Heart left ventricle (tissue), 16 donors: ENCODE results near the gene SDHAF4. TPM values are rescaled to one million over a fixed set of nuclear protein-coding genes. Genes with fewer than 3 reads are reported as not detected.

Experiments used
- ATAC-seq, 4 donors: fragments of 200-7000 bp; cut with Tn5 transposase; one replicate each; pipeline ENCODE4 v1.9.1; 2020 to 2022; ENCODE audit warnings: moderate library complexity in 4 of 4, mild to moderate bottlenecking in 3 of 4, moderate number of reproducible peaks in 1 of 4
- DNase-seq, 5 donors: peaks; one replicate each; pipeline ENCODE4 v3.0.0-alpha.2; 2020
- H3K27ac ChIP-seq, 12 donors: fragments of 200-600 bp; sonication (generic) in 4 of 12; one replicate each; pipeline versions ENCODE4 v1.5.0 to v1.8.0; 2016 to 2022; ENCODE audit warnings: mild to moderate bottlenecking in 2 of 12
- H3K27me3 ChIP-seq, 9 donors: fragments of 200-600 bp; sonication (generic) in 2 of 9; one replicate each; pipeline versions ENCODE4 v1.5.1 to v1.8.0; 2016 to 2022; ENCODE audit warnings: mild to moderate bottlenecking in 3 of 9
- H3K36me3 ChIP-seq, 9 donors: fragments of 200-600 bp; sonication (generic) in 2 of 9; one replicate each; pipeline versions ENCODE4 v1.5.0 to v1.8.0; 2018 to 2022; ENCODE audit warnings: mild to moderate bottlenecking in 2 of 9
- H3K4me1 ChIP-seq, 12 donors: fragments of 200-600 bp; sonication (generic) in 4 of 12; one replicate each; pipeline versions ENCODE4 v1.5.0 to v1.8.0; 2016 to 2022; ENCODE audit warnings: mild to moderate bottlenecking in 3 of 12
- H3K4me3 ChIP-seq, 12 donors: fragments of 200-600 bp; sonication (generic) in 4 of 12; one replicate each; pipeline versions ENCODE4 v1.5.0 to v1.8.0; 2017 to 2022; ENCODE audit warnings: mild to moderate bottlenecking in 9 of 12, moderate library complexity in 4 of 12
- H3K9me3 ChIP-seq, 12 donors: fragments of 200-600 bp; sonication (generic) in 4 of 12; one replicate each; pipeline versions ENCODE4 v1.5.0 to v1.8.0; 2016 to 2022; ENCODE audit warnings: mild to moderate bottlenecking in 1 of 12
- POLR2A ChIP-seq, 2 donors: fragments of 450-650 bp; IDR thresholded peaks; one replicate each; pipeline ENCODE4 v1.6.1; 2017; ENCODE audit warnings: antibody characterized with exemption in 2 of 2, mild to moderate bottlenecking in 2 of 2, moderate library complexity in 2 of 2
- WGBS, 4 donors: extraction: QIAGEN DNeasy Blood & Tissue Kit in 2 of 4; methylation state at CpG; one replicate each; pipeline versions ENCODE4 v1.1.5 to v1.1.7; 2013 to 2018; 5-methylcytosine and 5-hydroxymethylcytosine counted together
- intact Hi-C, 10 donors: fragments of 100-400 bp; cut with DNase I; formaldehyde crosslinking; loops; one replicate each; pipeline versions ENCODE4 v1.11.1 to v1.14.2; 2022
- polyA plus RNA-seq, 2 donors: library from polyadenylated mRNA; stranded (reverse); fragments of 200-250 nt; gene quantifications; one replicate each; pipeline ENCODE4 v1.2.3, GENCODE V29; 2013
- total RNA-seq, 9 donors: library from RNA; depleted of rRNA in 2 of 9; stranded (reverse); fragments of >200 nt in 2 of 9; fragmentation: NEBNext Ultra II Directional in 3 of 9; extraction: Animal tissue kit (Norgen Biotek cat#: 25700) in 3 of 9; gene quantifications; one replicate each; pipeline versions ENCODE4 v1.1.0 to v1.2.4, GENCODE V29; 2016 to 2023
- TF ChIP-seq, protein P1 (sequence below), 12 donors: fragments of 200-600 bp; sonication (generic) in 4 of 12; IDR thresholded peaks; one replicate each; pipeline versions ENCODE4 v1.5.0 to v1.8.0; 2018 to 2022; ENCODE audit warnings: antibody characterized with exemption in 12 of 12, mild to moderate bottlenecking in 5 of 12
- donor health status: ischemic (EF 13 %, LVEDD 7.1; RV severe dilation, severe dysfunction).
- donor health status: healthy with polysubstance abuse.
- donor health status: DM: no; HTN: yes; CAD: no.
- donor health status: DM: no; HTN: no; CAD: no.
- donor health status: ischemic (EF 25% LVEDD 6.9; RV normal size, moderate dysfunction).
- donor health status: ischemic (EF 25% LVEDD 5.7; RV mildly dilated, moderate dysfunction).
- donor health status: healthy.
- donor health status: DM: yes; HTN: yes; CAD: no.
- donor health status: ischemic (EF 35%, LVEDD 5.7; RV mildly dilated, moderate dysfunction).
- donor health status: nonischemic (EF 11% LVEDD 7.7; RV severe dilation, severe dysfunction).
- donor health status: DM: yes; HTN: yes; CAD: no.
- donor health status: PGD.
- donor health status: ischemic (EF 29% LVEDD 5.4; RV normal size, mild dysfunction).
- donor health status: nonischemic (EF 23%, LVEDD 6.1; RV moderate dilation, normal function).

SDHAF4 gene
- total and polyA plus RNA-seq, 11 donors, result 7.4 to 32.5 (median 14.3) TPM

DNA sequence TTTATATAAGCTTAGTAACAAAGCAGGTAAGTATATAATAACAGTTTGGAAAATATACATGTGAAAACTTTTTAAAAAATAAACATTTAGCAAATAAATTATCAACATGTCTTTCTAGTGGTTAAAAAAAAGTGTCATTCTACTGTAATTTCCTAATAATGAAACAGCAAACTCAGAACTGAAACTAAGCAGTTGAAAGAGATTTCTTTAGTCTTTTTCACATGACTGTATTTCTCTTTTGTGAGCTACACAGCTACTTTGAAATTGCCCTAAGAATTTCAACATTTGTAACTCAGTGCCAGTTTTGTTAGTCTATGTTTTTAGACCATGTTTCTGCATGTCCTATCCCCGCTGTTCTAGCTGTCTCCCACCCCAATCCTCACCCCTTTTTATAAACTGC lies 28.4 kb upstream of the SDHAF4 start:
- peaks cover 0 to 80% (median 16%) of the 10 kb centered on the region in 9 donors for H3K36me3 ChIP-seq
- no peak for DNase-seq
- peaks cover 0 to 6% (median 0%) of the 10 kb centered on the region in 12 donors for H3K4me1 ChIP-seq
- peak overlapping the region in 1 of 12 donors; percentile 6 for H3K27ac ChIP-seq
- intact Hi-C loops, result no loop called here
- H3K9me3 ChIP-seq, result no peaks in the 10 kb centered on the region
- ATAC-seq, result no peak
- no peak for TF ChIP-seq POLR2A (IDR thresholded peaks at IDR 0.05)
- TF ChIP-seq, protein P1, sequence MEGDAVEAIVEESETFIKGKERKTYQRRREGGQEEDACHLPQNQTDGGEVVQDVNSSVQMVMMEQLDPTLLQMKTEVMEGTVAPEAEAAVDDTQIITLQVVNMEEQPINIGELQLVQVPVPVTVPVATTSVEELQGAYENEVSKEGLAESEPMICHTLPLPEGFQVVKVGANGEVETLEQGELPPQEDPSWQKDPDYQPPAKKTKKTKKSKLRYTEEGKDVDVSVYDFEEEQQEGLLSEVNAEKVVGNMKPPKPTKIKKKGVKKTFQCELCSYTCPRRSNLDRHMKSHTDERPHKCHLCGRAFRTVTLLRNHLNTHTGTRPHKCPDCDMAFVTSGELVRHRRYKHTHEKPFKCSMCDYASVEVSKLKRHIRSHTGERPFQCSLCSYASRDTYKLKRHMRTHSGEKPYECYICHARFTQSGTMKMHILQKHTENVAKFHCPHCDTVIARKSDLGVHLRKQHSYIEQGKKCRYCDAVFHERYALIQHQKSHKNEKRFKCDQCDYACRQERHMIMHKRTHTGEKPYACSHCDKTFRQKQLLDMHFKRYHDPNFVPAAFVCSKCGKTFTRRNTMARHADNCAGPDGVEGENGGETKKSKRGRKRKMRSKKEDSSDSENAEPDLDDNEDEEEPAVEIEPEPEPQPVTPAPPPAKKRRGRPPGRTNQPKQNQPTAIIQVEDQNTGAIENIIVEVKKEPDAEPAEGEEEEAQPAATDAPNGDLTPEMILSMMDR (IDR thresholded peaks at IDR 0.05), result no peak
- H3K27me3 ChIP-seq, result no peaks in the 10 kb centered on the region
- WGBS, 4 donors, result 95 to 100% (median 98%) methylated on average over 1 of the region's 1 CpG
- H3K4me3 ChIP-seq, result no peak overlapping the region

DNA sequence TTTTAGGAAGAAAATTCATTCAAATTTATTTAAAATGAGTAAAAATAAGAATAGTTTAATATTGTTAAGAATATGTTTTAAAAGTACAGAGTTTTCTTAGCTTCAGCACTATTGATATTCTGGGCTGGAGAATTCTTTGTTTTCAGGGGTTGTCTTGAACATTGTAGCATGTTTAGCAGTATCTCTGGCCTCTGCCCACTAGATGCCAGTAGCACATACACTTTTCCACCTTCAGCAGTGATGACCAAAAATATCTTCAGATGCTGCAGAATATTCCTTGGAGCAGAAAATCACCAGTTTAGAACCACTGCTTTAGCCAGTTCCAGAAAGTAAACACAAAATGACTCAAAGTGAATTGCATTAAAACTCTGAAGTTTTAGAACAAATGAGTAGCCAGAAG lies 19.4 kb upstream of the SDHAF4 start:
- peak; percentile 69 to 86 (median 77) for ATAC-seq
- Histone ChIP-seq H3K36me3 (peaks cover 0 to 25% (median 0%) of the 10 kb centered on the region in 9 donors), H3K4me3 (no peak overlapping the region), H3K27me3 (no peaks in the 10 kb centered on the region), H3K27ac (peak overlapping the region in 1 of 12 donors; percentile 5), H3K4me1 (peaks cover 0 to 7% (median 0%) of the 10 kb centered on the region in 12 donors), H3K9me3 (no peaks in the 10 kb centered on the region)
- intact Hi-C loops, result loop anchor here in 9 of 10 donors (1.0 to 10.0 kb wide), 11 partner anchors 133 to 467 kb away; partner anchors contain the start of genes B3GAT2 (in 3 of the 9) and FAM135A (in 1 of the 9)
- TF ChIP-seq POLR2A (IDR thresholded peaks at IDR 0.05), result no peak
- TF ChIP-seq, protein P1 (IDR thresholded peaks at IDR 0.05), result peak in 11 of 12 donors; percentile 17 to 61 (median 47)
- DNase-seq, result no peak

DNA sequence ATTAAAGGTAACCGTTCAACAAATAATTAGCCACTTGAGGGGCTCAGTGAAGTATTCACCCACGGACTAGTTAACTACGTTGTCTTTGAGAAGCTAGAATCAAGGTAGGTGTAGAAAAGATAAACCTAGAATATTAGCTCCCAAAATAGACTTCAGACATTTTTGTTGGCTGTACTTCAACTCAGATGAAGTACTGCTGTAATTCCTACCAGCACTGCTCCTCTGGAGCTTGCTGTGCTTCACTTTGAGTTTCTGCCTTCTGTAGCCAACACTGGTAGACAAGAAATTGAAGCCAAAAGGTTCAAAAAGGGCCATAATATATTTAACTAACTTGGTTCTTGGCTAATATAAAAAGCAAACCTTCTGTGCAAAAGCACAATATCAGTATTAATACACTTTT lies 18.8 kb upstream of the SDHAF4 start:
- 51 to 64% (median 59%) methylated on average over 3 of the region's 3 CpGs for WGBS, 4 donors
- Histone ChIP-seq H3K4me3 (no peak overlapping the region), H3K9me3 (no peaks in the 10 kb centered on the region), H3K27ac (peak overlapping the region in 1 of 12 donors; percentile 5), H3K36me3 (peaks cover 0 to 19% (median 0%) of the 10 kb centered on the region in 9 donors), H3K27me3 (no peaks in the 10 kb centered on the region), H3K4me1 (peaks cover 0 to 9% (median 0%) of the 10 kb centered on the region in 12 donors)
- intact Hi-C loops, result loop anchor here in 9 of 10 donors (1.0 to 10.0 kb wide), 11 partner anchors 133 to 467 kb away; partner anchors contain the start of genes B3GAT2 (in 3 of the 9) and FAM135A (in 1 of the 9)
- no peak for DNase-seq
- peak; percentile 48 to 77 (median 66) for ATAC-seq
- no peak for TF ChIP-seq POLR2A (IDR thresholded peaks at IDR 0.05)
- TF ChIP-seq, protein P1 (IDR thresholded peaks at IDR 0.05), result no peak

DNA sequence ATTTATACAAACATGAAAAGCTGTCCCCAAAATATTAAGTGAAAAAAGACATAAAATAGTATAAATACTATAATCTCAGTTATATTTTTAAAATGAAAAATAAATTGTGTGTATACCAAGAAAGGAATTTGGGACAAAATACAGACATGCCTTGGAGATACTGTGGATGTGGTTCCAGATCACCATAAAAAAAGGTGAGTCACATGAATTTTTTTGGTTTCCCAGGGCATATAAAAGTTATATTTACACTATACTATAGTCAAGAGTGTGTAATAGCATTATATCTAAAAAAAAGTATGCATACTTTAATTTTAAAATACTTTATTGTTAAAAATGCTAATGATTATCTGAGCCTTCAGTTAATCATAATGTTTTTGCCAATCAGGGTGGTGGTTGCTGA lies 17.4 kb upstream of the SDHAF4 start:
- TF ChIP-seq POLR2A (IDR thresholded peaks at IDR 0.05), result no peak
- TF ChIP-seq, protein P1 (IDR thresholded peaks at IDR 0.05), result no peak

More for the DNA sequence above, 17.4 kb upstream of the SDHAF4 start:
- no peak for ATAC-seq
- Histone ChIP-seq H3K27ac (no peak overlapping the region), H3K27me3 (no peaks in the 10 kb centered on the region), H3K4me3 (no peak overlapping the region), H3K9me3 (no peaks in the 10 kb centered on the region), H3K4me1 (peaks cover 0 to 12% (median 0%) of the 10 kb centered on the region in 12 donors), H3K36me3 (peaks cover 0 to 9% (median 0%) of the 10 kb centered on the region in 9 donors)
- DNase-seq, result no peak
- intact Hi-C loops, result loop anchor here in 9 of 10 donors (5.0 to 10.0 kb wide), 8 partner anchors 133 to 465 kb away; partner anchors contain the start of genes B3GAT2 (in 3 of the 9) and FAM135A (in 1 of the 9)
